ENCODE data around the gene IL4.

Gene IL4

DNA sequence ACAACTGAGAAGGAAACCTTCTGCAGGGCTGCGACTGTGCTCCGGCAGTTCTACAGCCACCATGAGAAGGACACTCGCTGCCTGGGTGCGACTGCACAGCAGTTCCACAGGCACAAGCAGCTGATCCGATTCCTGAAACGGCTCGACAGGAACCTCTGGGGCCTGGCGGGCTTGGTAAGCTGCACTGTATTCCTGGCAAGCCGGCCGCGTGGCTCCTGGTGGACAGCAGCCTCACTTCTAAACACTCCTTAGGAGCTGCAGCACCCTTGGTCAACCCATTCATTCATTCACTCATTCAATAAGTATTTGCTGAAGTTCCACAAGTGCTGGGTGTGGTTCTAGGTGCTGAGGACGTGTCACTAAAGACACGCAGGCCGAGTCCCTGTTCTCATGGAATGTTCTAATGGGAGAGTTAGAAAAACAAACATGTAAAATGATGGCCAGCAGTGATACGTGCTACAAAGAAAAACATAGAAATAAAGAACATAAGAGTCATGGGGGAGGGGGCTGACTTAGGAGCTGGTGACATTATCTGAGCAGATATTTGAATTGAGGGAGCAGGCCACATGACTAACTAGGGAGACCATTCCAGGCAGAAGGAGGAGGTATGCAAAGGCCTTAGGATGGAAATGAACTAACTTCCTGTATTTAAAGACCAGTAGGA is 6.1 kb downstream of the IL4 start:
- no peak overlapping the region for H3K4me3 ChIP-seq (ENCODE audit: low read depth, low read length)
- ChIA-PET CTCF (interaction anchor here (1.2 to 1.8 kb wide), 2 partner anchors 10 kb away, joined by 3 to 5 read pairs; no protein-coding TSS in a partner anchor), POLR2A (no interaction called here)
- no peak for DNase-seq (ENCODE audit: low read depth, low spot score)
- TF ChIP-seq, protein P1, sequence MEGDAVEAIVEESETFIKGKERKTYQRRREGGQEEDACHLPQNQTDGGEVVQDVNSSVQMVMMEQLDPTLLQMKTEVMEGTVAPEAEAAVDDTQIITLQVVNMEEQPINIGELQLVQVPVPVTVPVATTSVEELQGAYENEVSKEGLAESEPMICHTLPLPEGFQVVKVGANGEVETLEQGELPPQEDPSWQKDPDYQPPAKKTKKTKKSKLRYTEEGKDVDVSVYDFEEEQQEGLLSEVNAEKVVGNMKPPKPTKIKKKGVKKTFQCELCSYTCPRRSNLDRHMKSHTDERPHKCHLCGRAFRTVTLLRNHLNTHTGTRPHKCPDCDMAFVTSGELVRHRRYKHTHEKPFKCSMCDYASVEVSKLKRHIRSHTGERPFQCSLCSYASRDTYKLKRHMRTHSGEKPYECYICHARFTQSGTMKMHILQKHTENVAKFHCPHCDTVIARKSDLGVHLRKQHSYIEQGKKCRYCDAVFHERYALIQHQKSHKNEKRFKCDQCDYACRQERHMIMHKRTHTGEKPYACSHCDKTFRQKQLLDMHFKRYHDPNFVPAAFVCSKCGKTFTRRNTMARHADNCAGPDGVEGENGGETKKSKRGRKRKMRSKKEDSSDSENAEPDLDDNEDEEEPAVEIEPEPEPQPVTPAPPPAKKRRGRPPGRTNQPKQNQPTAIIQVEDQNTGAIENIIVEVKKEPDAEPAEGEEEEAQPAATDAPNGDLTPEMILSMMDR (IDR thresholded peaks at IDR 0.05; ENCODE audit: insufficient read depth, low read length, missing control alignments): no peak

DNA sequence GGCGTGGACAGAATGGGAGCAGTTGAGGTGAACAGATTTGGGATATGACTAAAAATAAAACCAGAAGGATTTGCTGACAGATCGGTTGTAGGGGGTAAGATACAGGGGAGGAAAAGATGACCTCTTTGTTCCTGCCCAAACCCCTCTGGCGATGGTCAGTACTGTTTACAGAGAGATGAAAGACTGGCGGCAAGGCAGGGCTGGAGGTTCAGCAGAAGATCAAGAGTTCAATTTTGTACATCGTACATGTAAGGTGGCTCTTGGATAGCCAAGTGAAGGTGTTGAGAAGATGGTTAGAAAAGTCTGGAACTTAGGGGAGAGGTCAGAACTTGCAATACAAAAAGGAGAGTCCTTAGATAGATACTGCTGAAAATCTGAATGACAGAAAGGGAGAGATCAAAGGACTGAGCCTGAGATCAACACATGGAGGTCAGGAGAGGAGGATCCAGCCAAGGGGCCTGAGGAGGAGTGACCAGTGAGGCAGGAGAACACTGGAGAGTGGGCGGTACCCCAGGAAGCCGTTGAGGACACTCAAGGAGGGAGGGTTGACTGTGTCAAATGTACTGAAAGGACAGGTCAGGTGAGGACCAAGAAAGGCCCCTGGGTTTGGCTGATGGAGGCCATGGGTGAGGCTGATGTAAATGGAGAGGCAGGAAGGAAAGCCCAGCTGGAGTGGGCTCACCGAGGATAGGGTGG is 7.1 kb downstream of the IL4 start:
- TF ChIP-seq, protein P1 (IDR thresholded peaks at IDR 0.05; ENCODE audit: insufficient read depth, low read length, missing control alignments): no peak
- CTCF ChIA-PET: no interaction called here
- POLR2A ChIA-PET: no interaction called here

DNA sequence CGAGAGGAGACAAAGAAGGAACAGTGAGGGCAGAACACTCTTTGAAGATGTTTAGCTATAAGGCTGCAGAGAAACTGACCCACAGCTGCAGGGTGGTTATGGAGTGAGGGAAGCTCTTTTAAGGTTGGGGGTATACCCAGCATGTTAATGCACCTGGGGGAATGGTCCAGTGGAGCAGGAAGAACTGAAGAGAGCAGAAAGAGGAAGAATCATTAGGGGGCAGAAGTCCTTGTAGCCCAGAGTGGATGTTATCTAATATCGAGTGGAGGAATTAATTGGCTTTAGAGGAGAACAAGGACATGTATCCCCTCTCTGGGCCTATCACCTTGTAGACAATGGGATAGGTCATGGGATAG is 7.7 kb downstream of the IL4 start:
- TF ChIP-seq, protein P1 (IDR thresholded peaks at IDR 0.05; ENCODE audit: insufficient read depth, low read length, missing control alignments): no peak
- POLR2A ChIA-PET: no interaction called here
- CTCF ChIA-PET: interaction anchor here (0.6 kb wide), 1 partner anchor 10 kb away, joined by 3 read pairs; no protein-coding TSS in a partner anchor
- no peak for DNase-seq (ENCODE audit: low read depth, low spot score)
- H3K4me3 ChIP-seq (ENCODE audit: low read depth, low read length): no peak overlapping the region

More for the DNA sequence above, 7.1 kb downstream of the IL4 start:
- DNase-seq (ENCODE audit: low read depth, low spot score): no peak
- H3K4me3 ChIP-seq (ENCODE audit: low read depth, low read length): no peak overlapping the region

- CTCF ChIA-PET: interaction anchor here (0.6 to 1.1 kb wide), 3 partner anchors 10 to 33 kb away, joined by 3 read pairs; no protein-coding TSS in a partner anchor
- POLR2A ChIA-PET: no interaction called here
- no peak overlapping the region for H3K4me3 ChIP-seq (ENCODE audit: low read depth, low read length)
- TF ChIP-seq, protein P1 (IDR thresholded peaks at IDR 0.05; ENCODE audit: insufficient read depth, low read length, missing control alignments): no peak
- no peak for DNase-seq (ENCODE audit: low read depth, low spot score)
Measured at GRCh38 chr5:132681983-132682382, 8.2 kb downstream of the IL4 start.

DNA sequence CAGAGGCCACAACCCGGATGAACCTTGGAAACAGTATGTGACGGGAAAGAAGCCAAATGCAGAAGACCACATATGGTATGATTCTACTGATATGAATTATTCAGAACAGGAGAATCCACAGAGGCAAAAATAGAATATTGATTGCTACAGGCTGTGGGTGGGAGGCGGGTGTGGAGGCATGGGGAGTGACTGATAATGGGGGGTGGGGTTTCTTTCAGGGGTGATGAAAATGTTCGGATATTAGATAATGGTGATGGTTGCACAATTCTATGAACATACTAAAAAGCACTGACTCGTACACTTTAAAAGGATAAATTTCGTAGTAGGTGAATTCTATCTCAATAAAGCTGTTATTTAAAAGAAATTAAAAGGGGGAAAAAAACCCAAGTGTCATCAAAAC is 10.7 kb downstream of the IL4 start:
- POLR2A ChIA-PET: no interaction called here
- H3K4me3 ChIP-seq (ENCODE audit: low read depth, low read length): no peak overlapping the region
- CTCF ChIA-PET: interaction anchor here (1.0 to 1.3 kb wide), 2 partner anchors 10 to 22 kb away, joined by 3 read pairs; no protein-coding TSS in a partner anchor
- no peak for DNase-seq (ENCODE audit: low read depth, low spot score)
- TF ChIP-seq, protein P1 (IDR thresholded peaks at IDR 0.05; ENCODE audit: insufficient read depth, low read length, missing control alignments): no peak

- ChIA-PET POLR2A (no interaction called here), CTCF (interaction anchor here (1.0 to 1.3 kb wide), 2 partner anchors 10 to 23 kb away, joined by 3 read pairs; no protein-coding TSS in a partner anchor)
- TF ChIP-seq, protein P1 (IDR thresholded peaks at IDR 0.05; ENCODE audit: insufficient read depth, low read length, missing control alignments): no peak
- DNase-seq (ENCODE audit: low read depth, low spot score): no peak
- H3K4me3 ChIP-seq (ENCODE audit: low read depth, low read length): no peak overlapping the region
Measured at GRCh38 chr5:132684922-132685720, 11.3 kb downstream of the IL4 start.
